Testis (tissue), 3 donors: ENCODE data around the gene EPHA4. TPM values are rescaled to one million over a fixed set of nuclear protein-coding genes. Genes with fewer than 3 reads are reported as not detected.
A peak's percentile ranks its signal among the peaks of the same experiment; 100 is the strongest.

Experiments used
- DNase-seq: peaks from one replicate; pipeline ENCODE4 v3.0.0-alpha.2; 2019
- H3K27ac ChIP-seq, 2 donors: fragments of 200-600 bp; sonication (generic); one replicate each; pipeline ENCODE4 v1.5.1; 2019
- H3K27me3 ChIP-seq: fragments of 200-600 bp; sonication (generic); one replicate; pipeline ENCODE4 v1.5.1; 2019
- H3K36me3 ChIP-seq: fragments of 200-600 bp; sonication (generic); one replicate; pipeline ENCODE4 v1.5.1; 2017; ENCODE audit warnings: low read depth; ENCODE audit errors: missing control alignments
- H3K4me1 ChIP-seq: fragments of 200-600 bp; sonication (generic); one replicate; pipeline ENCODE4 v1.5.1; 2019
- H3K4me3 ChIP-seq, 2 donors: fragments of 200-600 bp; sonication (generic); one replicate each; pipeline ENCODE4 v1.5.1; 2017 to 2019
- H3K9me3 ChIP-seq: fragments of 200-600 bp; sonication (generic); one replicate; pipeline ENCODE4 v1.5.1; 2017
- CTCF ChIP-seq, 3 experiments: fragments of 450-650 bp in 2 of 3; fragments of 200-600 bp in 1 of 3; sonication (generic) in 1 of 3; IDR thresholded peaks; one replicate each; pipeline ENCODE4 v1.5.1; 2016 to 2019; ENCODE audit warnings: antibody characterized with exemption in 3 of 3, mild to moderate bottlenecking in 2 of 3, moderate library complexity in 1 of 3
- POLR2A ChIP-seq: fragments of 450-650 bp; IDR thresholded peaks from one replicate; pipeline ENCODE4 v1.6.1; 2017; ENCODE audit warnings: antibody characterized with exemption, mild to moderate bottlenecking, moderate library complexity
- WGBS, 2 donors: methylation state at CpG; one replicate each; pipeline ENCODE4 v1.1.5; 2018; 5-methylcytosine and 5-hydroxymethylcytosine counted together
- intact Hi-C: fragments of 100-400 bp; cut with DNase I; formaldehyde crosslinking; loops from one replicate; pipeline ENCODE4 v1.15.1; 2023; ENCODE audit warnings: low total_unique reads
- polyA plus RNA-seq: library from polyadenylated mRNA; stranded (reverse); fragments of 350-450 nt; fragmentation: Illumina TruSeq; extraction: RNeasy Lipid Tissue Mini Kit (QIAGEN cat#74804); gene quantifications from one replicate; pipeline ENCODE4 v1.2.3, GENCODE V29; 2014; ENCODE audit warnings: low read depth, low replicate concordance; ENCODE audit not compliant: insufficient read depth
- total RNA-seq, 2 donors: library from RNA; depleted of rRNA; stranded (reverse); fragments of >200 nt; gene quantifications; one replicate each; pipeline ENCODE4 v1.2.3, GENCODE V29; 2016

Gene EPHA4
- total and polyA plus RNA-seq, 3 donors from 2014 or later, result 47.4 to 139 (median 134) TPM

- H3K27ac ChIP-seq, result no peak overlapping the region
- peaks cover 26% of the 10 kb centered on the region for H3K4me1 ChIP-seq
- 60 to 72% methylated on average over 7 of the region's 7 CpGs for WGBS, 2 donors
- no peak overlapping the region for H3K4me3 ChIP-seq
- H3K9me3 ChIP-seq, result no peaks in the 10 kb centered on the region
- no peak for DNase-seq
- no peaks in the 10 kb centered on the region for H3K36me3 ChIP-seq
- intact Hi-C loops, result no loop called here
- no peak for TF ChIP-seq CTCF (IDR thresholded peaks at IDR 0.05)
- no peak for TF ChIP-seq POLR2A
- H3K27me3 ChIP-seq, result no peaks in the 10 kb centered on the region
Measured at GRCh38 chr2:221518935-221519625, 53.0 kb downstream of the EPHA4 start.

GRCh38 chr2:221518201-221518934 lies 53.7 kb downstream of the EPHA4 start:
- 75 to 76% methylated on average over 7 of the region's 7 CpGs for WGBS, 2 donors
- H3K9me3 ChIP-seq, result no peaks in the 10 kb centered on the region
- H3K36me3 ChIP-seq, result no peaks in the 10 kb centered on the region
- H3K4me3 ChIP-seq, result no peak overlapping the region
- H3K4me1 ChIP-seq, result peaks cover 26% of the 10 kb centered on the region
- intact Hi-C loops, result no loop called here
- TF ChIP-seq POLR2A (no peak), CTCF (IDR thresholded peaks at IDR 0.05) (no peak)
- H3K27ac ChIP-seq, result no peak overlapping the region
- DNase-seq, result no peak
- no peaks in the 10 kb centered on the region for H3K27me3 ChIP-seq

GRCh38 chr2:221517696-221518151 lies 54.4 kb downstream of the EPHA4 start:
- intact Hi-C loops, result no loop called here
- no peaks in the 10 kb centered on the region for H3K9me3 ChIP-seq
- DNase-seq, result no peak

GRCh38 chr2:221517146-221517695 lies 54.9 kb downstream of the EPHA4 start:
- Histone ChIP-seq H3K4me1 (peaks cover 26% of the 10 kb centered on the region), H3K27me3 (no peaks in the 10 kb centered on the region), H3K4me3 (no peak overlapping the region), H3K9me3 (no peaks in the 10 kb centered on the region), H3K27ac (peak overlapping the region in 1 of 2 donors; percentile 76), H3K36me3 (no peaks in the 10 kb centered on the region)
- DNase-seq, result no peak
- TF ChIP-seq CTCF (IDR thresholded peaks at IDR 0.05), result no peak
- TF ChIP-seq POLR2A, result no peak
- intact Hi-C loops, result no loop called here
- WGBS, 2 donors, result 64 to 72% methylated on average over 4 of the region's 4 CpGs

More at GRCh38 chr2:221517696-221518151, 54.4 kb downstream of the EPHA4 start:
- TF ChIP-seq POLR2A (no peak), CTCF (IDR thresholded peaks at IDR 0.05) (no peak)
- no peaks in the 10 kb centered on the region for H3K36me3 ChIP-seq
- H3K4me1 ChIP-seq, result peaks cover 26% of the 10 kb centered on the region
- 82% methylated on average over 5 of the region's 5 CpGs for WGBS, 2 donors
- H3K27me3 ChIP-seq, result no peaks in the 10 kb centered on the region
- no peak overlapping the region for H3K4me3 ChIP-seq
- H3K27ac ChIP-seq, result no peak overlapping the region
